ENCODE measurements around the gene PRSS33.

PRSS33 gene

DNA sequence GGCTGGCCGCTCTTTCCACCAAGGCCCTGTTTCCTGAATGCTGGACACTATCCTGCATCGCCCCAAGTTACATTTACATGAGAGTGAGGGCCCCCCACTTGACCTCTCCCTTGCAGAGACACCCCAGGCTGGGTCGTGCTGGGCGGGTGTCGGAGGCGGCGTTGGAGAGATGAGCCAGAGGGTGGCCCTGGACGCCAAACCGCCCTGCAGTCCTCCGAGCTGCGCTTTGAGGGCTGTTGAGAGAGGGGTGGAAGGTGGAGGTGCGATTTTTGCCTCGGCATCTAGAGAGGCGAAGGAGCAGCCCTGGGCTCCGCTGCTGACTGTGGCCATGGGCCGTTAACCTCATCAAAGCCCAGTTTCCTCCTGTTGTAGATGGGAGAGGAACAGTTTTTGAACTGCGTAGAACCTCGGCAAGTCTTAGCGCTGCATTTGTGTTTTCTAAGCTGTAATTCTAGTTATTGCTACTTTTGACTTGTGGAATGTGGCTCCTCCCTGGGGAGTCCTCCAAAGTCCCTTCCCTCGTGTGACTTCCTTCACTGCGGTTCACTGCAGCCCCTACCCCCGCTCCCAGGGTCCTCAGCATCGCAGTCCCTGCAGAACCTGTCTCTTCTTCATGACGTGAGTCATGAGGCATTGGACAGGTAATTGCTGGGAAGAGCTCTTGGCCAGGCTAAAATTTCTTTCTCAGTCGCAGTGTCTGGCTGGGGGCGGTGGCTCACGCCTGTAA lies 9.3 kb downstream of the PRSS33 start:
- Histone ChIP-seq H3K4ac (ENCODE audit: low read depth, low read length) (peak overlapping the region; percentile 94), H4K91ac (ENCODE audit: low read depth, low read length) (peak overlapping the region; percentile 99), H3K18ac (ENCODE audit: low read length) (peak overlapping the region; percentile 96), H2BK120ac (ENCODE audit: insufficient read depth, low read length, poor library complexity) (peak overlapping the region; percentile 92), H2AFZ (ENCODE audit: insufficient read depth, low read length, poor library complexity) (peak overlapping the region; percentile 96), H3K9me3 (ENCODE audit: insufficient read depth, low read depth, low read length) (no peaks in the 10 kb centered on the region), H2AK5ac (ENCODE audit: low read length) (peak overlapping the region; percentile 96), H3K14ac (ENCODE audit: low read length) (peak overlapping the region; percentile 96), H3K9ac (ENCODE audit: low read length) (peak overlapping the region; percentile 100), H3K4me2 (ENCODE audit: low read length) (peak overlapping the region; percentile 82), H3K79me1 (ENCODE audit: low read length) (peaks cover 12% of the 10 kb centered on the region), H3K4me3 (ENCODE audit: low read depth, low read length) (peak overlapping the region; percentile 92), H3K4me1 (ENCODE audit: control insufficient read depth in 1 of 2, insufficient read depth in 2 of 2, low read length in 2 of 2) (peaks cover 0 to 17% of the 10 kb centered on the region in 2 experiments), H3K23ac (ENCODE audit: low read length) (no peak overlapping the region), H3K36me3 (ENCODE audit: control insufficient read depth in 1 of 2, insufficient read depth in 2 of 2, low read length in 2 of 2) (peaks cover 19 to 21% of the 10 kb centered on the region in 2 experiments), H2BK12ac (ENCODE audit: low read length) (no peak overlapping the region), H4K8ac (ENCODE audit: low read depth, low read length) (peak overlapping the region; percentile 96), H2BK5ac (ENCODE audit: low read depth, low read length, poor library complexity) (peak overlapping the region; percentile 92), H4K12ac (ENCODE audit: low read depth, low read length) (peak overlapping the region; percentile 96), H3K79me2 (ENCODE audit: control insufficient read depth, insufficient read depth, low read length, poor library complexity) (peaks cover 14% of the 10 kb centered on the region), H3K27me3 (ENCODE audit: insufficient read depth, low read length) (no peaks in the 10 kb centered on the region), H3K27ac (ENCODE audit: low read depth, low read length) (peak overlapping the region; percentile 87)
- peak; percentile 53 to 63 for DNase-seq
- no CpG with 5 or more reads among the region's 27 CpGs for WGBS (ENCODE audit: extremely low coverage, insufficient coverage, insufficient read length)

GRCh38 chr16:2777231-2777902 lies 10.0 kb downstream of the PRSS33 start, which contains the start of gene ELOB:
TSS of gene ELOB (minus strand) at chr16:2777280. CDS start at chr16:2777239, 41 bp downstream.
- Histone ChIP-seq H4K12ac (ENCODE audit: low read depth, low read length) (peak within 1 kb of the TSS; percentile 96), H2BK12ac (ENCODE audit: low read length) (no peak within 1 kb of the TSS), H2AK5ac (ENCODE audit: low read length) (peak within 1 kb of the TSS; percentile 96), H3K79me1 (ENCODE audit: low read length) (peaks cover 12% of the 10 kb centered on the region), H3K4me3 (ENCODE audit: low read depth, low read length) (peak within 1 kb of the TSS; percentile 94), H3K4me2 (ENCODE audit: low read length) (peak within 1 kb of the TSS; percentile 82), H4K8ac (ENCODE audit: low read depth, low read length) (peak within 1 kb of the TSS; percentile 96), H3K18ac (ENCODE audit: low read length) (peak within 1 kb of the TSS; percentile 96), H2AFZ (ENCODE audit: insufficient read depth, low read length, poor library complexity) (peak within 1 kb of the TSS; percentile 96), H3K9me3 (ENCODE audit: insufficient read depth, low read depth, low read length) (peaks cover 2% of the 10 kb centered on the region), H3K9ac (ENCODE audit: low read length) (peak within 1 kb of the TSS; percentile 100), H2BK5ac (ENCODE audit: low read depth, low read length, poor library complexity) (peak within 1 kb of the TSS; percentile 92), H3K79me2 (ENCODE audit: control insufficient read depth, insufficient read depth, low read length, poor library complexity) (peaks cover 14% of the 10 kb centered on the region), H3K4me1 (ENCODE audit: control insufficient read depth in 1 of 2, insufficient read depth in 2 of 2, low read length in 2 of 2) (peaks cover 0 to 17% of the 10 kb centered on the region in 2 experiments), H3K23ac (ENCODE audit: low read length) (no peak within 1 kb of the TSS), H3K27ac (ENCODE audit: low read depth, low read length) (peak within 1 kb of the TSS; percentile 87), H3K36me3 (ENCODE audit: control insufficient read depth in 1 of 2, insufficient read depth in 2 of 2, low read length in 2 of 2) (peaks cover 24 to 27% of the 10 kb centered on the region in 2 experiments), H2BK120ac (ENCODE audit: insufficient read depth, low read length, poor library complexity) (peak within 1 kb of the TSS; percentile 92), H3K4ac (ENCODE audit: low read depth, low read length) (peak within 1 kb of the TSS; percentile 94), H3K27me3 (ENCODE audit: insufficient read depth, low read length) (no peaks in the 10 kb centered on the region), H4K91ac (ENCODE audit: low read depth, low read length) (peak within 1 kb of the TSS; percentile 99), H3K14ac (ENCODE audit: low read length) (peak within 1 kb of the TSS; percentile 96)
- no CpG with 5 or more reads among the region's 70 CpGs for WGBS (ENCODE audit: extremely low coverage, insufficient coverage, insufficient read length)
- DNase-seq, result peak; percentile 88

- Histone ChIP-seq H2BK12ac (ENCODE audit: low read length) (no peak overlapping the region), H3K23ac (ENCODE audit: low read length) (no peak overlapping the region), H3K4ac (ENCODE audit: low read depth, low read length) (peak overlapping the region; percentile 84), H2AK5ac (ENCODE audit: low read length) (peak overlapping the region; percentile 26), H4K8ac (ENCODE audit: low read depth, low read length) (peak overlapping the region; percentile 80), H3K27me3 (ENCODE audit: insufficient read depth, low read length) (no peaks in the 10 kb centered on the region), H3K14ac (ENCODE audit: low read length) (peak overlapping the region; percentile 86), H3K4me1 (ENCODE audit: control insufficient read depth in 1 of 2, insufficient read depth in 2 of 2, low read length in 2 of 2) (peaks cover 0 to 17% of the 10 kb centered on the region in 2 experiments), H4K12ac (ENCODE audit: low read depth, low read length) (peak overlapping the region; percentile 76), H3K18ac (ENCODE audit: low read length) (peak overlapping the region; percentile 46), H3K4me3 (ENCODE audit: low read depth, low read length) (peak overlapping the region; percentile 94), H3K9ac (ENCODE audit: low read length) (peak overlapping the region; percentile 77), H4K91ac (ENCODE audit: low read depth, low read length) (peak overlapping the region; percentile 71), H3K4me2 (ENCODE audit: low read length) (peak overlapping the region; percentile 73), H3K79me1 (ENCODE audit: low read length) (peaks cover 12% of the 10 kb centered on the region), H3K36me3 (ENCODE audit: control insufficient read depth in 1 of 2, insufficient read depth in 2 of 2, low read length in 2 of 2) (peaks cover 31 to 34% of the 10 kb centered on the region in 2 experiments), H3K9me3 (ENCODE audit: insufficient read depth, low read depth, low read length) (peaks cover 2% of the 10 kb centered on the region), H3K79me2 (ENCODE audit: control insufficient read depth, insufficient read depth, low read length, poor library complexity) (peaks cover 14% of the 10 kb centered on the region), H2BK120ac (ENCODE audit: insufficient read depth, low read length, poor library complexity) (peak overlapping the region; percentile 61), H2AFZ (ENCODE audit: insufficient read depth, low read length, poor library complexity) (peak overlapping the region; percentile 63), H2BK5ac (ENCODE audit: low read depth, low read length, poor library complexity) (peak overlapping the region; percentile 47), H3K27ac (ENCODE audit: low read depth, low read length) (peak overlapping the region; percentile 4)
- peak; percentile 39 to 54 for DNase-seq
- WGBS (ENCODE audit: extremely low coverage, insufficient coverage, insufficient read length), result no CpG with 5 or more reads among the region's 72 CpGs
Observed at GRCh38 chr16:2776500-2777139, 10.7 kb downstream of the PRSS33 start.

GRCh38 chr16:2775765-2776499 lies 11.4 kb downstream of the PRSS33 start:
- Histone ChIP-seq H3K27ac (ENCODE audit: low read depth, low read length) (no peak overlapping the region), H3K4me1 (ENCODE audit: control insufficient read depth in 1 of 2, insufficient read depth in 2 of 2, low read length in 2 of 2) (peaks cover 0 to 17% of the 10 kb centered on the region in 2 experiments), H3K14ac (ENCODE audit: low read length) (no peak overlapping the region), H3K4me3 (ENCODE audit: low read depth, low read length) (peak overlapping the region; percentile 94), H4K12ac (ENCODE audit: low read depth, low read length) (no peak overlapping the region), H3K4me2 (ENCODE audit: low read length) (peak overlapping the region; percentile 73), H3K9me3 (ENCODE audit: insufficient read depth, low read depth, low read length) (peaks cover 2% of the 10 kb centered on the region), H2BK12ac (ENCODE audit: low read length) (no peak overlapping the region), H2AFZ (ENCODE audit: insufficient read depth, low read length, poor library complexity) (no peak overlapping the region), H3K36me3 (ENCODE audit: control insufficient read depth in 1 of 2, insufficient read depth in 2 of 2, low read length in 2 of 2) (peaks cover 36 to 40% of the 10 kb centered on the region in 2 experiments), H4K8ac (ENCODE audit: low read depth, low read length) (no peak overlapping the region), H3K79me2 (ENCODE audit: control insufficient read depth, insufficient read depth, low read length, poor library complexity) (peaks cover 14% of the 10 kb centered on the region), H2BK120ac (ENCODE audit: insufficient read depth, low read length, poor library complexity) (no peak overlapping the region), H3K4ac (ENCODE audit: low read depth, low read length) (peak overlapping the region; percentile 84), H2AK5ac (ENCODE audit: low read length) (no peak overlapping the region), H3K18ac (ENCODE audit: low read length) (no peak overlapping the region), H2BK5ac (ENCODE audit: low read depth, low read length, poor library complexity) (no peak overlapping the region), H3K23ac (ENCODE audit: low read length) (no peak overlapping the region), H3K9ac (ENCODE audit: low read length) (peak overlapping the region; percentile 77), H4K91ac (ENCODE audit: low read depth, low read length) (no peak overlapping the region), H3K27me3 (ENCODE audit: insufficient read depth, low read length) (no peaks in the 10 kb centered on the region), H3K79me1 (ENCODE audit: low read length) (peaks cover 12% of the 10 kb centered on the region)
- no CpG with 5 or more reads among the region's 11 CpGs for WGBS (ENCODE audit: extremely low coverage, insufficient coverage, insufficient read length)
- DNase-seq, result no peak
